HG03196 (cell line): ENCODE data around the gene PPM1F.

Experiments
- ATAC-seq: cut with Tn5 transposase; IDR thresholded peaks from one replicate; pipeline ENCODE4 v1.9.1; 2021; ENCODE audit not compliant: unreplicated experiment

The PPM1F gene

DNA sequence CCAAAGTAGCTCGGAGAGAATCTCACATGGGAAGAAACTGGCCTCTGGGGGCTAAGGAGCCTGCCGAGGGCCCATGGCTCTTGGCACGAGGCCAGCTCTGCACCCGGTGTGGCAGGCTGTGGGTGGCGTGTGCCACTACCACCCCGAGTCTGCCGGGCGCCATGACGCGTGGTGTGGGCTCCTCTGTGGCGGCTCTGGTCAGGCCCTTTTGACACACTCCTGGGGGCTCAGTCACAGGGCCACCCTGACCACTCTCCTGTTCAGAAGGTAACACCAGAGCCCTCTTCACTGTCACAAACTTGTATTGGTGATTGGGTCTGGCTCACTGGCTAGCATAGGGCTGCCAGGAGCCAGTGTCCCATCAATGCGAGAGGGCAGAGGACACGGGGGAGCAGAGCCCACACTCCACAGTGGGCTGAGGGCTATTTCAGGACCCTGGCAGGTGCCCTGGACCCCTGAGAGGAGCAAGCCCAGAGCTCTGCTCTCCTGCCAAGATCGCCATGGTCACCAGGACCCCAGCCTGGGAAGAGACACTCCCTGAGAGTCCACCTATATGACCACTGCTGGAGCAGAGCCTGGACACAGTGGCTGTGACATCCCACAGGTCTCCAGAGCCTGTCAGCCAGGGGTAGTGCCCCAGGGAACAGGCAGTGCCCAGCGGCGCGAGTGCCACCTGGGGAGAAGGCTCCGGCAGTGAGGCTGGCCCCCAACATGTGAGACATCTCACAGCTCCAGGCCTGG, 8.6 kb upstream of the PPM1F start:
- no peak for ATAC-seq

DNA sequence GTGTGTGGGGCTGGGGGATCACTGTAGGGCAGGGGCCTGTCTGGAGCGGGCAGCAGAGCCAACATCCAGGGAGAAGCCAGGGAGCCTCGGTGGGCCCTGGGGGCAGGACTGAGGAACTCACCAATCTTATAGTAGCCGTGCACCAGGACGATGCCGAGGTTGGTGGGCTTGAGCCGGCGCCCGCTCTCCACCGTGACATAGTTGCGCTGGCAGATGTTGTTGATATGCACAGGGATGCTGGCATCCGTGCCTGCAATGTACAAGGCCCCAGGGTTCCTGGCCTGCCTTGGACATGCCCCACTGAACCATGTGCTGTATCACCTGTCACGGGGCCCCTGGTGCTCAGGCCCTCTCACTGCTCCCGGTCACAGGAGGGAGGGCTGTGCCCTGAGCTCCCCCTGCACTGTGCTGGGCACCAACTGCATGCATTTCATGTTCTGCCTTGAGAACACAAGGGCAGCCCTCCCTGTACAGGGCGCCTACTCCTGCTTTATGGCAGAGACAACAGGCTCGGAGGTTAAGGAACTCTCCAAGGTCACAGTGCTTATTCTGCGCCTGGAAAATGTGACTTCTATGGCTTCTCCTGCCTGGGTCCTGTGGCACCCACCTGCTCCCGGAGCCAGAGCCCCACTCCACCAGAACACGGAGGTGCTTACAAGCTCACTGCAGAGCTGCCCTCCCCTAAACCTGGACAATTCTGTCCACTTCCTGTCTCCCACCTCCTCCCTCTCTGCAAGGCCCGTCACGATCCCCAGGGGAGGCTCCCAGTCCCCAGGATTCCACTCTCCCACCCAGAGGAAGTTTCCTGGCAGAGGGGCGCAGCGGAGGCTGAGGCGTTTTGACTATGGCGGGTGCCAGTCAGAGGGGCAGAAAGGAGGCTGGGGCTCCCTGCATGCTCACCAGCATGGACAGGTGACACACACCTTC, 7.8 kb upstream of the PPM1F start:
- no peak for ATAC-seq

DNA sequence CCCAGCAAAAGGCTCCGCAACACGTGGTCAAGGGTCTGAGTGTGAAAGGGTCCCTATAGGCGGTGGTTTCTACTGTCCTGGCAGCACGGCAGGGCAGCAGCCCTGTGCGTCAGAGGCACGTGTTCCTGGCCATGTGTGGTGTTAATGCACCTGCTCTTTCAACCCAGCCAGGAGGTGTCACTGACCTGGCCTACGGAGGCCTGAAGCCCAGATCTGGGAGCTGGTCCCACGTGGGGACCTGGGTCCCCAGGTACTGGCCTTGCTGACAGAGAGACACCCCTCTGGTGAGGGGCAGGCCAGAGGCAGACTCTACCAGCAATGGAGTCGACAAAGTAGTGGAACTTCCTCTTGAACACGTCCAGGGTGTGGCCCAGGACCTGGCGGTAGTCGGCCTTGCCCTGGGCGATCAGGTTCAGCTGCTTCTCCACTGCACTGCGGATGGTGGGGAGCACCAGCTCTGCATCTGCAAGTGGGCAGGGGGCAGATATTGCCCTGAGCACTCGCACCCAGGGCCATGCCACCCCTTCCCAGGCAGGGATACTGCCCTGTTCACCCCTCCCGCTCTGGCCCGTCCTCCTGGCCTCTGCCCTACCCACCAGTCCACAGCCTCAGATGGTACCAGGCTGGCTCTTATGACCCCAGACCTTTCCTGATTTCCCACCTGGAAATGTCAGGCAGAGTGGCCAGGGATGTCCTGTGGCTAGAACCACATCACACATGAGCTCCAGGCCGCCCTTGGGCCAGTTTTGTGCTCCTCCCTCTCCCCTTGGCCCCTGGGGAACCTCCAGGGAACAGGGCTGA, 6.8 kb upstream of the PPM1F start:
- no peak for ATAC-seq

DNA sequence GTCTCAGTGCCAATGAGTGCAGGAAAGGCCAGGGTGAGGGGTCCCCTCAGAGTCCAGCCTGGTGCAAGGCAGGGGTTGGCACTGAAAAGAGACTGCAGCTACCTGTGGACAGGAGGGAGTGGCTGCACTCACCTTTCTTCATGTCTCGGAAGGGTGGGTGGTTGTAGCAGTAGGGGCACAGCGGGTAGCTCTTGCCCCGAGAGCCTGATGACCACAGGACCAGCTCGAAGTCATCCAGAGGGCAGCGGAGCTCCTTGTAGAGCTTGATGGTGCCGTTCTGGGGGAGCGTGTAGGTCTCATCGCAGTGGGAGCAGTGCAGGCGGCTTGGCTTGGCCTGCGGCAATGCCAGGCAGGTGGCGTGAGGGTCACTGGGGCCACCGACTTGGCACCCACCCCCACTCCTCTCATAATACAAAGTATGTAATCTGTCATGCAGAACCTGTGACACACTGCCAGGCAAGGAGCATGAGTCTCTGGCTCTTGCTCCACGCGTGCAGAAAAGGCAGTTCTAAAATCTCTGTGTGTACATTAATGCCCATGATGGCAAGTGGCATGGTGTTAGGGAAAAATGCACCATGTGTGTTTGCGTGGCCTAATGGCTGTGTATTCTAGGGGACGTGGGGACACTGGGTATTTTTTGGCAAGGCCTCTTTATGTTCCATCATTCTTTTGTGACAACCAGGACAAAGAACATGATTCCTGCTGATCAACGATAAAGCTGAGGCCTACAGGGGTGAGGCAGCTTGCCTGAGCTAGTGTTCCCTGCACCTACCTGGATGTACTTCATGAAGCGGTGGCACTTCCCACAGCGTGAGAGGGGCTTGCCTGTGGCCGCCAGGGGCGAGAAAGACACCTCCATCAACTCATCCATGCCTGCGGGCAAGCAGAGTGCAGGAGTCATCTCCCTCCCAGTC, 6.0 kb upstream of the PPM1F start:
- ATAC-seq = no peak

DNA sequence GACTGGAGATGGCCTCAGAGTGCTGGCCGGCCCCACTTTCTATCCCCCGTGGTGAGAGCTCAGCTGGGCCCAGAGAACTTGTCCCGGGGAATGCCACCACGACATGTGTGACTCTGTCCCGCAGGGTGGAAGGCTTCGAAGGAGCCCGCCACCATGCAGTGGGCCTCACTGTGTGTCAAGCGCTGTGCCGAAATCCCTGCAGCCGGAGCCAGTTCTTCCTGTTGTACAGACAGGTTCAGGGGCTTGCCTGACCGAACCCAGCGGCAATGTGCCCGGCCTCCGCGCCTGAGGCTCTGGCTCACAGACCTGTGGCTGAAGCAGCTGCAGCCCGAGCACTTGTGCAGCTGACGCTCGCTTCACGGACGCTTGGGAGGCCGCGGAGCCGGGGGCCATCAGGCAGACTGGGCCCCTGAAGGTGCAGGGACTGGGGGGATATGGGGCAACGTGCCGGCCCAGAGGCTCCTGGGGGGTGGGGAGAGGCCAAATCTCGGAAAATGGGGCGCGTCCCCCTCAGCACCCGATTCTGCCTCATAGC, 650 bp downstream of the PPM1F start:
- peak; percentile 22 for ATAC-seq

DNA sequence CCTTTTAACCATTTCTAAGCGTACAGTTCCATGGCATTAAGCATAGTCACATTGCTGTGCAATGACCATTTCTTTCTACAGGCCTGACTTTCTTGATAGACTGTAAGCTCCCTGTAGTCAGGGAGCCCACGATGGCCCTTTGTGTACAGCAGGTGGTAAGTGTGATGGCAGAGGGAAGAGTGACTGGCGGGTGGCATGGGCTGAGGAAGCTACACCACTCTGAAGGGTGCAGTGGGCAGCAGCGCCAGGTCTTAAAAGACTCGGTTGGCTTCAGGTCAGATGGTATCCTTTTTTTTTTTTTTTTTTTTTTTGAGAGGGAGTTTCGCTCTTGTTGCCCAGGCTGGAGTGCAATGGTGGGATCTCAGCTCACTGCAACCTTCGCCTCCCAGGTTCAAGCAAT, 1.6 kb downstream of the PPM1F start:
- no peak for ATAC-seq

DNA sequence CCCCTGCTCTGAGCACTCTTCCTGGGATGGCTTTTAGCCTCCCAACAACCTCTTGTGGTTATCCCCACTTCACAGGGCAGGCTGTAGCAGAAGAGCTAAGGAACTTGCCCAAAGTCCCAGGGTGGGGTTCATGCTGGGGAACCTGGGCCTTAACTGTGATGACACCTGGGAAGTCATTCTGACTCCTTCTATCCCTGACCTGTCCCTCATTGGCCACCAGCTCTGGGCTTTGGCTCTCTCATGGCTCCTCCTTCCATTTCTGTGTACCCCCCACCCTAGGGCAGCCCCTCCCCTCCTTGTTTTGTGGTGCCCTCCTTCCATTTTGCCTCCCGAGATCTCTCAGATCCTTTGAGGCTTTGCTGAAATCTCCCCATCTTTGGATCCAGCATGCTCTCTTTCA, 2.7 kb downstream of the PPM1F start:
- ATAC-seq = no peak

DNA sequence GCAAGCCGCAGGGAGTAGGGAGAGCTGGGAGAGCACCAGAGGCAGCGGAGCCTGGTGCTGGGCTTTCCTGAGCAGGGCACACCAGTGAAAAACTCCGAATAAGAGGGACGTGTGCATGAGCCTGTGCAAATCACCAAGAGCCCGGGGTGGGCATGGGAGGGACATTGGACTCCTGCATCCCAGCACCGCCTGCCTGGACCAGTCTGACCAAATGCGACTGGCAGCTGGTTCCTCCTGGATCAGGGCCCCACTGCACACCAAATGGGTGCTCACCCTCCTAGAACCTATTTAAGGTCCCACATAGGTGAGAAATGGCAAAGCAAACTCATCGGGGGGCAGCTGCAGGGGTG, 3.1 kb downstream of the PPM1F start:
- ATAC-seq = no peak

DNA sequence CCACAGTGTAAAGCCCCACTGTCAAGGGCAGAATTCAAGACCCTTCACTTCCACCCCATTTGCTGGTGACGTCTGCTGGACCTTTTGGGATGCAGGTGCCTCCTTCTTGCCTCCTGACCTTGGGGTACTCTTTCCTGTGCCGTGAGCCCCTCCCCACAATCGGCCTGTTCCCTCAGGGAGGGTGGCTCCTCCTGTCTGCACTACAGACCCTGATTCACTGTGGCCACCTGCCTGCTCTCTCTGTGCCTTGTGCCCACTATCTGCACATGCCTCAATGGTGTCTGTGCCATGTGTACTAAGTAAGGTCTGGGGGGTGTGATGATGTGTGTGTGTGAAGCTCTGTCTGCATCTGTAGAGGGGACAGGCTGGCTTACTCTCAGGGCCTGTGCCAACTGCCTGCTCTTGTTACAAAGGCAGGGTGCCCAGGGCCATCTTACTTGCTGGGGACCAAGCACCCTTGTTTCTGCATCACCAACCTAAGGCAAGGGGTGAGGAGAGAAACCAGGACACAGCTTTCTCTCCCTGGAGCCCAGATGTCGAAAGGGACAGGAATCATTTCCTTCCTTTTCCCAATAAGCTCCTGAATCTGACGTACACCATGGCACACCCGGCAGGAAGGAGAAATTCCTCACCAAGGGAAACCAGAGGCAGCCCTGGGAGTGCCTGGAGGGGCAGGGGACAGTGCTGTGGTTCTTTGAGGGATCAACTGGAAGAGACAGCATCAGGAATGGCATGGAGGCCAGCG, 3.7 kb downstream of the PPM1F start:
- ATAC-seq = no peak

DNA sequence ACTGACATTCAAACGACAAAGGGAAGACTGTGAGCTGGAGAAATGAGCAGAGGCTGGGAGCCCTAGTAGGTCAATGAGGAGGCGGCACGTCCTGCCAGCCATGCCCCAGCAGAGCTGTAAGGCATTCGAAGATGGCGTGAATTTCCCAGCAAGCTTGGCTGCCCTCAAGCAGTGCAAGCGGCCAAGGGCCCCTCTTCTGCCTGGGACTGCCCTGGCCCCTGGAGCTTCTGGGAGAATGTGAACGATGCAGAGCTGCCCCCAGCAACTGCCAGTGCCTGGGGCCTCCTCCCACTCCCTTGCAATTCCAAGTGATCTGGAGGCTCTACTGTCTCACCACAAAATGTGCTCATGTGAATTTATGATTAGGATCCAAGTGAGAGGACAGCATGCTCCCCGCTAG, 4.3 kb downstream of the PPM1F start:
- ATAC-seq = no peak

DNA sequence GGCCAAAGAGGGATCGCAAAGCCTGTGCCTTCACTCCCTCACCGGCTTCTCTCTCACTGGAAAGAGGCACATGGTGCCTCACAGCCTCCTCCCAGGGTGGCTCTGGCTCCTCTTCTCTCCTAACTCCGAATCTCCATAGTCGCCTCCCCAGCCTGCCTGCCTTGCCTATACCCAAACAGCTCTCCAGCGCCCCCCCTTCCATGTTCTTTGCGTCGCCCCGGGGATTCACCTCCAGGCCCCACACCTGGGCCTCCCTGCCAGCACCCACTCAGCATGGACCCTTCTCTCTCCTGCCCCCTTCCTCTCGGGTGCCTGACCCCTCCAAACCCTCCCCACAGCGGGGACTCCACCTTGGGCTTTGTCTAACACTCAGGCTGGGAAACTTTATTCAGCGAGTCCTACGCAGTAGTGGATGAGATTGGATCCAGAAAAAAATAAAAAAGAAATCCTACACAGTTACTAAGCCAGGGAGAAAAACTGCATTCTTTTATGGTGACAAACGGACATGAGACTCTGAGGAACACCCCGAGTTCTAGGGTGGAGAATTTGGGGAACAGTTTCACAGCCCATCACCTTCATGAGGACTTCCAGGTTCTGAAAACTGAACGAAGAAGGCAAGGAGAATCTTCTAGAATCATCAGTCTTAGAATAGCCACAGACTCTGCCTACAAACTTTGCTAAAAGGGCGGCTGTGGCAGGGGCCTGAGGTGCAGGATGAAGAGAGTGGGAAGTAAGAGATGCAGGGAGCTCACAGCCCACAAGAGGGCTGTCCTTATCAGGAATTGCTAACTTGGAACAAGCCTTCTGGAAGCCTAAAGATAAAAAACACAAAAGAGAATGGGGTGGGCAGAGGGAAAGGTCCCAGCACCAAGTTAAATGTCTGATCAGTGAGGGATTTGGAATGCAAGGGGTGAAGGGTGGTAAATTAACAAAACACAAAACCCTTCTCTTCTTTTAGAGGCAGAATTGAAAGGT, 5.3 kb downstream of the PPM1F start:
- no peak for ATAC-seq

DNA sequence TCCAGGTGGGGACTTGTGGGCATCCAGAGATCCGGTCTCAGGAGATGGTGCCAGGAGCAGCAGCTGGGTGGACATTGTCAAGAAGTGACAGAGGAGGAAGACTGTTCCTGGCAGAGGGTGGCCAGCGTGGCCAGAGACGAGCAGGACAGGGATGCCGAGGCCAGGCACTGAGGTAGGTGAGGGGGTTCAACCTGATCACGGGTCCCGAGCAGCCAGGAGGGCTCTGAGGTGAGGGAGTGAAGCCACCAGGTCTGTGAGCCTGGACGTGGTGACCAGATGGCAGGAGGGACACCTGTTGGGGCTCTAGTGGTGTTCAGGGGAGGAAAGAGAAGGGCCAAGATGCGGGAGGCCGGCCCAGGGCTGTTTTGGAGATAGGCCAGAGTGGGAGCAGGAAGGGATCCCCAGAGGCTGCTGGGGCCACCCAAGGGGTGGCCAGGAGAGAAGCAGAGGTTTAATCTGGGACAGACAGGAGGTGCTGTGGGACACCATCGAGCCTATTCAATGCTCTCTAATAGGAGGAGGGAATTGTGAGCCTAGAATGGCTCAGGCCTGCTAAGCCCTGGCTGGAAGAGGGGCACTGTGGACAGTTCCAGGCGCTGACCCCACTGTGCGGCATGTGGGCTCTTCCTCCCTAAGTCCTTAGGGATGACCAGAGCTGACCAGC, 6.3 kb downstream of the PPM1F start:
- ATAC-seq = no peak

DNA sequence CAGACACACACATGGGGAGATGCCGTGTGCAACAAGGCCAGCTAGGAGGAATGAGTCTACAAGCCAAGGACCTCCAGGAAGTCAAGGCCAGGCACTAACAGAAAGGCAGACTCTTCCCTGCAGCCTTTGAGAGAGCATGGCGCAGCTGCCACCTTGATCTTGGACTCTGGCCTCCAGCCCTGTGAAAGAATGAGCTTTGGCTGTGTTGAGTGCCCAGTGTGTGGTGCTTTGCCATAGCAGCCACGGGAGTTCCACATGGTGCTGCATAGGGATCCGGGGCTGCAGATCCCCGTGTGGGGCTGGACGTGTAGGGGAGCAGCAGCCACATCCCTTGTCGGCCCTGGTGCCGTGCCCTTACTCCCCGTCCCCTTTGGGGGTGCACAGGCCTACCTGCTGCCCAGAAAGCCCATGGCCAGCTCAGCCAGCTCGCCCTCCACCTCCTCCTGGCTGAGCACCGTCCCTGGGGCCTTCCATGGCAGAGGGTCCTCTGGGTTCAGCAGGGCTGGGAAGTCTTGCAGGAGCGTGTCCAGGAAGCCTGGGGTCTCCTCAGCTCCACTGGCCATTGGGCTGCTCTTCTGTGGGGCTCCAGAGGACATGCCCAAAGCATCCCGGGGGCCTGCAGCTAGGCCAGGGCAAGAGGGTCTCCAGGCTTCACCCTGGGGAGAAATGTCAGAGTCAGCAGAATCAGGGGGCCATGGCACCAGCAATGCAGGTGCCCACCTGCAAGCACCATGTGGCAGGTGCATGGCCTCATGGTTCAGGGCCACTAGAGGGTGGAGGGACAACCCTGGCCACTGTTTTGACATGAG, 7.0 kb downstream of the PPM1F start:
- ATAC-seq = no peak

DNA sequence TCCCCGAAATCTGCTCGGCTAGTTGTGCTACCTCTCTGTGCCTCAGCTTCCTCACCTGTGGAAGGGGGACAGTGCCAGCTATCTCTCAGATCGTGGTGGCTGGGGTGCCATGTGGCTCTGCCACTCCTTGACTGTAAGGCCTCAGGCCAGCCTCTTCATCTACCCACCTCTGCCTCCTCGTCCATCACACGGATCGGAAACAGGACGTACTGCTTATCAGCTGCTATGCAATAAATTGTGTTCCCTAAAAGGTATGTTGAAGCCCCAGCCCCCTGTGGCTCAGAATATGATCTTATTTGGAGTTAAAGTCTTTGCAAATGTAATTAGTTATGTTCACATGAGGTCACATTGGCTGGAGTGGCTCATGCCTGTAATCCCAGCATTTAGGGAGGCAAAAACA, 7.8 kb downstream of the PPM1F start:
- no peak for ATAC-seq

DNA sequence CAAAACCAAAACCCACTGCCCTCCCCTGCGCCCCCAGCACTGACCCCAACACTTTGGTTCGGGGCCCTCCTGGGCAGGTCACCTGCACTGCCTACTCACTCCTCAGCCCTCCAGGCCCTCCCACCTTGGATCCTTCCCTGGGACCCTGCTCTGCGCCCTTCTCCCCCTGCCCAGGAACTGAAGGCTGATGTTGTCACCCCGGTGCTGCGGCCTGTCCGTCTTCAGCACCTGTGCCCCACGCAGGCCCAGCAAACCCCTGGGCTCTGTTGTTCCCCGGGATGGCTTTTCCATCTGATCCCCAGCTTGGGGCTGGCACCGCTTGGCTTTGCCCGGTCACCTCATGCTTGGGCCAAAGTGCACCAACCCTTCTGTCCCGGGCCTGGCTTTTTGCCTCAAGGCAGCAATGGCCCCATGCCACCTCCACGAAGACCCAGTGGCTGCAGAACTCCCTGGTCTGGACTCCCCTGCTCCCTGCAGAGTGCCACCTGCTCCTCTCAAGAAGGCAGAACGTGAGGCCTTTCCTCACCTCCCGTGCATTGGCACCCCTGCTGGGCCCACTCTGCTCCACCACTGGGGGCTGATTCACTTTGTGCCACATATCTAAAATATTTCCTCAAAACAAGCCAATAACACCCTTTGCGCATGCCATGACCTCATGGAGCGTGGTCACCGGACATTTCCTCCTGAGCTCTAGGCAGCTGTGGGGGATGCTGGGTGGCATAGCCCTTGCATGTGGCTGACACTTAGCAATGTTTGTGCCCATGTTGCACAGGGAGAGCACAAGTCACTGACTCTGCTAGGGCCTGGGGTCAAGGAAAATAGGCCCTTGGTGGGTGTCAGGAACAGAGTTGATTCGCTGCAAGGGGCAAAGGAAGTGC, 8.8 kb downstream of the PPM1F start:
- no peak for ATAC-seq
